22Rv1 (cell line): ENCODE results near the gene PEX11G.
A peak's percentile ranks its signal among the peaks of the same experiment; 100 is the strongest.

Experiments
- H3K27ac ChIP-seq: fragments of 450-650 bp; 2 replicates; pipeline ENCODE4 v1.5.1; 2017
- ZFX ChIP-seq: fragments of 450-650 bp; IDR thresholded peaks from 2 replicates; pipeline ENCODE4 v1.6.1; 2017; ENCODE audit warnings: antibody characterized with exemption, borderline replicate concordance
- TF ChIP-seq, protein P1 (sequence below): fragments of 450-650 bp; IDR thresholded peaks from 2 replicates; pipeline ENCODE4 v1.5.1; 2017; ENCODE audit warnings: mild to moderate bottlenecking

Gene PEX11G

DNA sequence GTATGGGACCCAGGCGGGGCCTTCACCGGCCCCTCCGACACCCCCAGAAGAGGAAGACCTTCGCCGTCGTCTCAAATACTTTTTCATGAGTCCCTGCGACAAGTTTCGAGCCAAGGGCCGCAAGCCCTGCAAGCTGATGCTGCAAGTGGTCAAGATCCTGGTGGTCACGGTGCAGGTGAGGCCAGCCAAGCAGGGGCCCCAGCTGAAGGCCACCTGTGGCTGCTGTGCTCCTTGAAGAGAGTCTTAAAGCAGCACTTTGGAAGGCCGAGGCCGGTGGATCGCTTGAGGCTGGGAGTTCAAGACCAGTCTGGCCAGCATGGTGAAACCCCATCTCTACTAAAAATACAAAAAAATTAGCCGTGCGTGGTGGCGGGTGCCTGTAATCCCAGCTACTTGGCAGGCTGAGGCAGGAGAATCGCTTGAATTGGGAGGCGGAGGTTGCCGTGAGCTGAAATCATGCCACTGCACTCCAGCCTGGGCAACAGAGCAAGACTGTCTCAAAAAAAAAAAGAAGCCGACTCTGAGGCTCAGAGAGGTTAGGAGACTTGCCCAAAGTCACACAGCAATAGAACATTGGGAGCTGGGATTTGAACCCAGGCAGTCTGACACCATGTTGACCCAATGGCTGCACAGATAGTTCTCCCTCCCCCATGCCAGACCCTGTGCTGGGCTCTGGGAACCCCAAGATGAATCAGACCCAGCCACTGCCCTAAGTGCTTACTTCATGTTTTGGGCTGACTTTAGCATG is 36.3 kb upstream of the PEX11G start:
- no peak overlapping the region for H3K27ac ChIP-seq
- no peak for TF ChIP-seq ZFX
- TF ChIP-seq, protein P1, sequence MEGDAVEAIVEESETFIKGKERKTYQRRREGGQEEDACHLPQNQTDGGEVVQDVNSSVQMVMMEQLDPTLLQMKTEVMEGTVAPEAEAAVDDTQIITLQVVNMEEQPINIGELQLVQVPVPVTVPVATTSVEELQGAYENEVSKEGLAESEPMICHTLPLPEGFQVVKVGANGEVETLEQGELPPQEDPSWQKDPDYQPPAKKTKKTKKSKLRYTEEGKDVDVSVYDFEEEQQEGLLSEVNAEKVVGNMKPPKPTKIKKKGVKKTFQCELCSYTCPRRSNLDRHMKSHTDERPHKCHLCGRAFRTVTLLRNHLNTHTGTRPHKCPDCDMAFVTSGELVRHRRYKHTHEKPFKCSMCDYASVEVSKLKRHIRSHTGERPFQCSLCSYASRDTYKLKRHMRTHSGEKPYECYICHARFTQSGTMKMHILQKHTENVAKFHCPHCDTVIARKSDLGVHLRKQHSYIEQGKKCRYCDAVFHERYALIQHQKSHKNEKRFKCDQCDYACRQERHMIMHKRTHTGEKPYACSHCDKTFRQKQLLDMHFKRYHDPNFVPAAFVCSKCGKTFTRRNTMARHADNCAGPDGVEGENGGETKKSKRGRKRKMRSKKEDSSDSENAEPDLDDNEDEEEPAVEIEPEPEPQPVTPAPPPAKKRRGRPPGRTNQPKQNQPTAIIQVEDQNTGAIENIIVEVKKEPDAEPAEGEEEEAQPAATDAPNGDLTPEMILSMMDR, result no peak

GRCh38 chr19:7524523-7524922 is 35.7 kb upstream of the PEX11G start:
- TF ChIP-seq, protein P1, result no peak
- no peak for TF ChIP-seq ZFX

GRCh38 chr19:7522923-7523667 is 34.3 kb upstream of the PEX11G start:
- no peak overlapping the region for H3K27ac ChIP-seq
- TF ChIP-seq ZFX, result no peak
- TF ChIP-seq, protein P1, result no peak

More at GRCh38 chr19:7524523-7524922, 35.7 kb upstream of the PEX11G start:
- H3K27ac ChIP-seq, result no peak overlapping the region

GRCh38 chr19:7522072-7522922 is 33.5 kb upstream of the PEX11G start, which contains the start of gene MCOLN1:
TSS of gene MCOLN1 (plus strand) at chr19:7522624. CDS start at chr19:7522751, 127 bp downstream.
- H3K27ac ChIP-seq, result peak within 1 kb of the TSS; percentile 64
- TF ChIP-seq, protein P1, result no peak
- TF ChIP-seq ZFX, result no peak

DNA sequence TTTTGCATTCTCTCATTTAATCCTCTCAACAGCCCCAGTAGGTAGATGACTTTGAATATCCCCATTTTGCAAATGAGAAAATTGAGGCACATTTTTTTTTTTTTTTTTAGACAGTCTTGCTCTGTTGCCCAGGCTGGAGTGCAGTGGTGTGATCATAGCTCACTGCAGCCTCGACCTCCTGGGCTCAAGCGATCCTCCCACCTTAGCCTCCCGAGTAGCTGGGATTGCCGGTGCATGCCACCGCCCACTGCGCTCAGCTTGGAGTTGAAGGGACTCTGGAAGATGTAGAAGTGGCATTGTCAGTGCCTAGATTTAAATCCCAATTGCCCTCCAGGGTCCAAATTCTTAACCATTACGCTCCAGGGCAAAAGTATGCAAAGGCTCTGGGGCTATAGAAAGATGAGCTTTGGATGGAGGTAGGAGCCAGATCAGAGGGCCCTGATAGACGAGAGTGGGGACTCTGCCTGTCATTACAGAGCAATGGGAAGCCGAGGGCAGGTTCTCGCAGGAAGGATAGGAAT is 32.8 kb upstream of the PEX11G start:
- TF ChIP-seq, protein P1, result no peak
- TF ChIP-seq ZFX, result no peak
- peak overlapping the region; percentile 64 for H3K27ac ChIP-seq

- H3K27ac ChIP-seq, result no peak overlapping the region
- TF ChIP-seq, protein P1, result no peak
- TF ChIP-seq ZFX, result no peak
Measured at GRCh38 chr19:7520131-7521051, 31.6 kb upstream of the PEX11G start.
